Heart right ventricle (tissue), 16 donors: ENCODE measurements around the gene AP2A1. TPM values are rescaled to one million over a fixed set of nuclear protein-coding genes. Genes with fewer than 3 reads are reported as not detected.
A peak's percentile ranks its signal among the peaks of the same experiment; 100 is the strongest.

ENCODE experiments used
- ATAC-seq, 8 donors: fragments of 200-7000 bp; cut with Tn5 transposase; one replicate each; pipeline ENCODE4 v1.9.1; 2020; ENCODE audit warnings: mild to moderate bottlenecking in 8 of 8, moderate library complexity in 8 of 8, moderate number of reproducible peaks in 1 of 8
- DNase-seq, 2 donors: peaks; one replicate each; pipeline ENCODE4 v3.0.0-alpha.2; 2020
- H3K27ac ChIP-seq, 10 donors: fragments of 200-600 bp; sonication (generic) in 2 of 10; one replicate each; pipeline versions ENCODE4 v1.5.0 to v1.8.0; 2020 to 2022; ENCODE audit warnings: mild to moderate bottlenecking in 3 of 10
- H3K27me3 ChIP-seq, 7 donors: fragments of 200-600 bp; one replicate each; pipeline ENCODE4 v1.8.0; 2021 to 2022; ENCODE audit warnings: mild to moderate bottlenecking in 2 of 7
- H3K36me3 ChIP-seq, 9 donors: fragments of 200-600 bp; sonication (generic) in 1 of 9; one replicate each; pipeline versions ENCODE4 v1.5.0 to v1.8.0; 2020 to 2022; ENCODE audit warnings: mild to moderate bottlenecking in 2 of 9
- H3K4me1 ChIP-seq, 9 donors: fragments of 200-600 bp; sonication (generic) in 1 of 9; one replicate each; pipeline versions ENCODE4 v1.5.0 to v1.8.0; 2020 to 2022; ENCODE audit warnings: mild to moderate bottlenecking in 4 of 9
- H3K4me3 ChIP-seq, 10 donors: fragments of 200-600 bp; sonication (generic) in 2 of 10; one replicate each; pipeline versions ENCODE4 v1.5.0 to v1.8.0; 2020 to 2022; ENCODE audit warnings: mild to moderate bottlenecking in 7 of 10, moderate library complexity in 2 of 10
- H3K9me3 ChIP-seq, 11 donors: fragments of 200-600 bp in 10 of 11; sonication (generic) in 2 of 11; one replicate each; pipeline versions ENCODE4 v1.5.0 to v1.8.0; 2013 to 2022; ENCODE audit warnings: mild to moderate bottlenecking in 2 of 11, control low read depth in 1 of 11, moderate library complexity in 1 of 11
- WGBS, 2 donors: extraction: QIAGEN DNeasy Blood & Tissue Kit; methylation state at CpG; one replicate each; pipeline ENCODE4 v1.1.7; 2013; ENCODE audit warnings: inconsistent platforms in 1 of 2; 5-methylcytosine and 5-hydroxymethylcytosine counted together
- intact Hi-C, 10 donors: fragments of 100-400 bp; cut with DNase I; formaldehyde crosslinking; loops; one replicate each; pipeline versions ENCODE4 v1.11.1 to v1.14.2; 2022
- polyA plus RNA-seq, 2 donors: library from polyadenylated mRNA; stranded (reverse); fragments of 200-250 nt; gene quantifications; one replicate each; pipeline ENCODE4 v1.2.3, GENCODE V29; 2013
- total RNA-seq, 10 donors: library from RNA; stranded (reverse); fragmentation: NEBNext Ultra II Directional in 3 of 10; extraction: Animal tissue kit (Norgen Biotek cat#: 25700) in 3 of 10; gene quantifications; one replicate each; pipeline versions ENCODE4 v1.2.1 to v1.2.4, GENCODE V29; 2021 to 2023
- TF ChIP-seq, protein P1 (sequence below), 9 donors: fragments of 200-600 bp; sonication (generic) in 2 of 9; IDR thresholded peaks; one replicate each; pipeline versions ENCODE4 v1.5.0 to v1.8.0; 2021 to 2022; ENCODE audit warnings: antibody characterized with exemption in 9 of 9, mild to moderate bottlenecking in 5 of 9, moderate library complexity in 1 of 9
- donor health status: Arrhythmogenic right ventricular cardiomyopathy.
- donor health status: ischemic (EF 13 %, LVEDD 7.1; RV severe dilation, severe dysfunction).
- donor health status: healthy with polysubstance abuse.
- donor health status: DM: no; HTN: yes; CAD: no.
- donor health status: DM: no; HTN: no; CAD: no.
- donor health status: ischemic (EF 25% LVEDD 6.9; RV normal size, moderate dysfunction).
- donor health status: ischemic (EF 25% LVEDD 5.7; RV mildly dilated, moderate dysfunction).
- donor health status: healthy.
- donor health status: DM: yes; HTN: yes; CAD: no.
- donor health status: Ischemic cardiomyopathy.
- donor health status: ischemic (EF 35%, LVEDD 5.7; RV mildly dilated, moderate dysfunction).
- donor health status: nonischemic (EF 11% LVEDD 7.7; RV severe dilation, severe dysfunction).
- donor health status: DM: yes; HTN: yes; CAD: no.
- donor health status: PGD.
- donor health status: ischemic (EF 29% LVEDD 5.4; RV normal size, mild dysfunction).
- donor health status: nonischemic (EF 23%, LVEDD 6.1; RV moderate dilation, normal function).

Gene AP2A1
- total and polyA plus RNA-seq, 12 donors, result 36.1 to 108 (median 62.6) TPM

DNA sequence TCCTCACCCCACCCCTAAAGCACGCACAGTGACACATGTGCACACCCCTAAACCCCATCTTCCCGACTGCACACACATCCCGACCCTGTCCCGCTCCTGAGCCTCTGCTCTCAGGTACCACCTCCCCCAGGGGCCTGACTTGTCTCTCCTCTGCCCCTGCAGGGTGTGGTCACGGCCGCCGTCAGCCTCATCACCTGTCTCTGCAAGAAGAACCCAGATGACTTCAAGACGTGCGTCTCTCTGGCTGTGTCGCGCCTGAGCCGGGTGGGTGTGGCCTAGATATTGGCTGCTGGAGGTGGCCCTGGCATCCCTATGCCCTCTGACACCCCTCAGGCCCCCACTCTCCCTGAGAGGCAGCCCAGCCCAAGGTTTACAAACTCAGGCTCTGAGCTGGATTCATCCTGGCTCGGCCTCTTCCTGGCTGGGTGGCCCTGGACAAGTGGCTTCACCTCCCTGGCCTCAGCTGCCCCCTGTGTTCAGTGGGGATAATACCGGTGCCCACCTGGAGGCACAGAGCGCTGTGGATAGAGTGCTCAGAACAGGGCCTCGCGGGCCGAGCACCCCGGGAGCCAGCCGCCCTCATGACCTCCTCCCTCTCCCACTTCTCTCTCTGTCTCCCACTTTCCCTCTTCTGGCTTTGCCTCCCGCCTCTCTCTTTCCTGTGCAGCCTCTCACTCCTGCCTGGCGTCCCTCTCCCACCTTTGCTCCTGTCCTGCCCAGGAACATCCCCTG lies 26.2 kb downstream of the AP2A1 start:
- intact Hi-C loops, result no loop called here
- TF ChIP-seq, protein P1, sequence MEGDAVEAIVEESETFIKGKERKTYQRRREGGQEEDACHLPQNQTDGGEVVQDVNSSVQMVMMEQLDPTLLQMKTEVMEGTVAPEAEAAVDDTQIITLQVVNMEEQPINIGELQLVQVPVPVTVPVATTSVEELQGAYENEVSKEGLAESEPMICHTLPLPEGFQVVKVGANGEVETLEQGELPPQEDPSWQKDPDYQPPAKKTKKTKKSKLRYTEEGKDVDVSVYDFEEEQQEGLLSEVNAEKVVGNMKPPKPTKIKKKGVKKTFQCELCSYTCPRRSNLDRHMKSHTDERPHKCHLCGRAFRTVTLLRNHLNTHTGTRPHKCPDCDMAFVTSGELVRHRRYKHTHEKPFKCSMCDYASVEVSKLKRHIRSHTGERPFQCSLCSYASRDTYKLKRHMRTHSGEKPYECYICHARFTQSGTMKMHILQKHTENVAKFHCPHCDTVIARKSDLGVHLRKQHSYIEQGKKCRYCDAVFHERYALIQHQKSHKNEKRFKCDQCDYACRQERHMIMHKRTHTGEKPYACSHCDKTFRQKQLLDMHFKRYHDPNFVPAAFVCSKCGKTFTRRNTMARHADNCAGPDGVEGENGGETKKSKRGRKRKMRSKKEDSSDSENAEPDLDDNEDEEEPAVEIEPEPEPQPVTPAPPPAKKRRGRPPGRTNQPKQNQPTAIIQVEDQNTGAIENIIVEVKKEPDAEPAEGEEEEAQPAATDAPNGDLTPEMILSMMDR (IDR thresholded peaks at IDR 0.05), result no peak
- no peak overlapping the region for H3K4me3 ChIP-seq
- H3K9me3 ChIP-seq, result no peaks in the 10 kb centered on the region
- 92 to 94% methylated on average over 22 of the region's 22 CpGs for WGBS, 2 donors
- H3K27me3 ChIP-seq, result no peaks in the 10 kb centered on the region
- DNase-seq (no peak), ATAC-seq (peak in 3 of 8 donors; percentile 17 to 31 (median 17))
- peaks cover 0 to 98% (median 53%) of the 10 kb centered on the region in 9 donors for H3K36me3 ChIP-seq
- H3K4me1 ChIP-seq, result peaks cover 0 to 16% (median 7%) of the 10 kb centered on the region in 9 donors
- H3K27ac ChIP-seq, result no peak overlapping the region

DNA sequence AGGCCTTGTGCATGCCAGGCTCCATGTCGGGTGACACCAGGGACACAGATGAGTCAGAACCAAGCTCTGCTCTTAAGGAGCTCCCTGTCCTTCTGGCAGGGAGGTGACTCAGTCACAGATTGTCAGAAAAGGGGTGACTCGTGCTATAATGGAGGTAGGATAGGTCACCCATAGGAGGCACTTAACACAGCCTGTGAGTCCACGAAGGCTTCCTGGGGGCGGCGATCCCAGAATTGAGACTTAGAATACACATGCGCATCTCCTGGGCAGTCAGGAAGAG lies 26.7 kb downstream of the AP2A1 start:
- no peak overlapping the region for H3K27ac ChIP-seq
- ATAC-seq (no peak), DNase-seq (no peak)
- no peaks in the 10 kb centered on the region for H3K9me3 ChIP-seq
- WGBS, 2 donors, result 92 to 95% methylated on average over 6 of the region's 6 CpGs
- H3K27me3 ChIP-seq, result no peaks in the 10 kb centered on the region
- no peak overlapping the region for H3K4me3 ChIP-seq
- TF ChIP-seq, protein P1 (IDR thresholded peaks at IDR 0.05), result no peak
- H3K36me3 ChIP-seq, result peaks cover 0 to 98% (median 53%) of the 10 kb centered on the region in 9 donors
- peaks cover 0 to 16% (median 7%) of the 10 kb centered on the region in 9 donors for H3K4me1 ChIP-seq
- intact Hi-C loops, result no loop called here

DNA sequence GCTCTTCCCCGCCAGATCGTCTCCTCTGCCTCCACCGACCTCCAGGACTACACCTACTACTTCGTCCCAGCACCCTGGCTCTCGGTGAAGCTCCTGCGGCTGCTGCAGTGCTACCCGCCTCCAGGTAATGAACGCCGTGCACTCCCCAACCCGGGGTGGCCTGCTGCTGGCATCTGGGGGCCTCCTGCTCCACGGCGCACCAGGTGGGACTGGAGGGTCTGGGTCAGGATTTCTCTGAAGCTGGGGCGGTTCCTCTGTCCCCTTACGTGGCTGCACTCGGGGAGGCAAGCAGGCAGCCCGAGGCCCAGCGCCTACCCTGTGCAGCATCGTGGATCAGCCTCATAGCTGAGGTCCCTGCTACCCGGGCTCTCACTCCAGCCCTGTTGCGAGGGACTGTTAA lies 28.8 kb downstream of the AP2A1 start:
- Histone ChIP-seq H3K27ac (no peak overlapping the region), H3K9me3 (no peaks in the 10 kb centered on the region), H3K27me3 (no peaks in the 10 kb centered on the region), H3K4me1 (peaks cover 0 to 11% (median 6%) of the 10 kb centered on the region in 9 donors), H3K4me3 (no peak overlapping the region), H3K36me3 (peaks cover 0 to 98% (median 66%) of the 10 kb centered on the region in 9 donors)
- WGBS, 2 donors, result 90 to 93% methylated on average over 20 of the region's 20 CpGs
- no peak for ATAC-seq
- TF ChIP-seq, protein P1 (IDR thresholded peaks at IDR 0.05), result no peak
- intact Hi-C loops, result no loop called here
- no peak for DNase-seq

DNA sequence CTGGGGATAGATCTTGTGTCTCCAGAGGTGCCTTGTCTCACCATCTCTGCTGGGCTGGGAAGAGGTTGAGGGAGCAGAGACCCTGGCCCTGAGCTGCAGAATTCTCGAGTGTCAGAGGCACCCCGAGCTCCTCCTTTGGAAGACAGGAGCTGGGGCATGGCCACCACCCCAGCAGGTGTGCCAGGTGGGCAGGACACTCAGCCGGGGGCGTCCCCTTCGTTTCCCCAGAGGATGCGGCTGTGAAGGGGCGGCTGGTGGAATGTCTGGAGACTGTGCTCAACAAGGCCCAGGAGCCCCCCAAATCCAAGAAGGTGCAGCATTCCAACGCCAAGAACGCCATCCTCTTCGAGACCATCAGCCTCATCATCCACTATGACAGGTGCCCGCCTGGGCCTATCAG lies 31.8 kb downstream of the AP2A1 start:
- intact Hi-C loops, result no loop called here
- TF ChIP-seq, protein P1 (IDR thresholded peaks at IDR 0.05), result no peak
- no peak overlapping the region for H3K27ac ChIP-seq
- WGBS, 2 donors, result 91 to 96% methylated on average over 11 of the region's 11 CpGs
- no peaks in the 10 kb centered on the region for H3K27me3 ChIP-seq
- DNase-seq (no peak), ATAC-seq (no peak)
- no peak overlapping the region for H3K4me3 ChIP-seq
- H3K9me3 ChIP-seq, result no peaks in the 10 kb centered on the region
- H3K36me3 ChIP-seq, result peaks cover 0 to 100% (median 65%) of the 10 kb centered on the region in 9 donors
- peaks cover 0 to 18% (median 5%) of the 10 kb centered on the region in 9 donors for H3K4me1 ChIP-seq
